Stimulated activated CD4-positive, alpha-beta T cell treated with anti-CD3 and anti-CD28 coated beads, Interleukin-4, amount 100 ng/mL, for 4 hours (primary cell): ENCODE measurements around the gene SLCO1B1.

ENCODE experiments used
- DNase-seq, 2 experiments: peaks; one replicate each; pipeline ENCODE4 v3.0.0-alpha.2; 2020

SLCO1B1 gene

DNA sequence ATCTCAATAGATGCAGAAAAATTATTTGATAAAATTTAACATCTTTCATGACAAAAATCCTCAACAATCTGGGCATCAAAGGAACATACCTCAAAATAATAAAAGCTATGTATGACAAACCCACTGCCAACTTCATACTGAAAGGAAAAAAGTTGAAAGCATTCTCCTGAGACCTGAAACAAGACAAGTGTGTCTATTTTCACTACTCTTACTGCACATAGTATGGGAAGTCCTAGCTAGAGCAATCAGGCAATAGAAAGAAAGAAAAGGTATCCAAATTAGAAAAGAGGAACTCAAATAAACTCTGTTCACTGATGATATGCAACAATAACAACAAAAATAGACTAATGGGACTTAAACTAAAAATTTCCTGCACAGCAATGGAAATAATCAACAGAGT, 90.1 kb downstream of the SLCO1B1 start:
- no peak for DNase-seq

DNA sequence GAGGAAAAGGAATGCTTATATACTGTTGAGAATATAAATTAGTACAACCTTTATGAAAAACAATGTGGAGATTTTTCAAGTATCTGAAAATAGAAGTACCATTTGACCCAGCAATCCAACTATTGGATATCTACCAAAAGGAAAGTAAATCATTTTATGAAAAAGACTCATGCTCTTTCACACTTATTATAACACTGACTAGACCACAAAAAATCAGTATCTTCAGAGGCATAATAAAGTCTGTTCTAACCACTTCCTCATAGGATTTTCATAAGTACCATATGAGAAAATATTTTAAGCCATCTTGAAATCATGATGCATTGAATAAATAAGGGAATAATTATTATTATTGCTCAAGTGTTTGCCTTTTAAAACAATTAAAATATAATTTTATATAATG, 90.8 kb downstream of the SLCO1B1 start:
- DNase-seq, result no peak

DNA sequence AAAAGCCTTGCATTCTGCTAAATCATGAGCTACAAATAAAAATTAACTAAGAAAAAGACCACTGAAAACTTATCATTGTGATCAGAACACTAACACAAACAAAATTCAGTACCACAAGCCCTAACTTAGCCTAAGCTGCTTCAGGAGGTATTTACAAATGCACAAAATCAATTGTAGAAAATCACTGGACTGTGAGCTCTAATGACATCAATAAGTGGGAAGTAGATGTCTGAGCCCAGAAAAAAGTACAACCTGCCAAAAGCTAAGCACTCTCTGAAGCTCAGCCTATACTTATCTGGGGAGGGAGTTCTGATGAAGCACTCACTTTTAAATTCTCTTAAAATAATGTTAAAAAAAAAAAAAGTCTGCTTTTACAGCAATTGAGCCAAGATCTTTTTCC, 92.9 kb downstream of the SLCO1B1 start:
- no peak for DNase-seq

- DNase-seq, result no peak
Observed at GRCh38 chr12:21234395-21234794, 103.4 kb downstream of the SLCO1B1 start.

DNA sequence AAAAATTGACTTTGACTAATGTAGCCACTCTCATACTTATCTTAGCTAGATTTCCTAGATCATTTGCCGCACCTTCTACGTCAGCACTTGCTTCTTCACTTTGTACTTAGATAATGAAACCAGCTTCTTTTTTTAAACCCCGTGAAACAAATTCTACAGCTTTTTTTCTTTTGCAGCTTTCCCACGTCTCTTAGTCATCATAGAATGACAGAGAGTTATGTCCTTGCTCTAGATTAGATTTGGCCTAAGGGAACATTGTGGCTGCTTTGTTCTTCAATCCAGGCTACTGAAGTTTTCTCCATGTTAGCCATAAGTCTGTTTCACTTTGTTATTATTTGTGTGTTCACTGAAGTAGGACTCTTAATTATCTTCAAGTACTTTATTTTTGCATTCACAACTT, 108.9 kb downstream of the SLCO1B1 start:
- DNase-seq, result no peak

DNA sequence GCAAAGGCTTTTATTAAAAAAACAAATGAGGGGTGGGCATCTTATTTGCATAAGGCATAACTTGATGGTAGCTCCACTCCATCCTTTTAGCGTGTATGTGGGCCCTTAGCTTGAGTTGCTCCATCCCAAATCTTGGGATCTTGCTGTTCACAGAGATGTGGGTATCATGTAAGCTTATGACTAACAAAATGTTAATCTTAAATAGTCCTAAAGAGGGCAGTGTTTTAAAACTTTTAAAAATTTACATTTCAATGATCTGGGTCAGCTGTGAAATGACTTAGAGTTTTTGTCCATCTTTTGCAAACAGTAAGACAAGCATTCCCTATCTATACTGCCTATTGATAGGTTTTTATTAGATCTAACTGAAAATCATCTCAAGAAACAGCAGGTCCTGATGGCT, 117.7 kb downstream of the SLCO1B1 start:
- no peak for DNase-seq

- DNase-seq, result no peak
Observed at GRCh38 chr12:21252070-21252469, 121.1 kb downstream of the SLCO1B1 start.

DNA sequence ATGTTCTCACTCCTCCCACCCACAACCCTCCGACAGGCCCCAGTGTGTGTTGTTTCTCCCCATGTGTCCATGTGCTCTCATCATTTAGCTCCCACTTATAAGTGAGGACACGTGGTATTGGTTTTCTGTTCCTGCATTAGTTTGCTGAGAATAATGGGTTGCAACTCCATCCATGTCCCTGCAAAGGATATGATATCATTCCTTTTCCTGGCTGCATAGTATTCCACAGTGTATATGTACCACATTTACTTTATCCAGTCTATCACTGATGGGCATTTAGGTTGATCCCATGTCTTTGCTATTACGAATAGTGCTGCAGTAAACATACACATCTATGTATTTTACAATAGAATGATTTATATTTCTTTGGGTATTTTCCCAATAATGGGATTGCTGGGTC, 126.2 kb downstream of the SLCO1B1 start:
- DNase-seq, result no peak

DNA sequence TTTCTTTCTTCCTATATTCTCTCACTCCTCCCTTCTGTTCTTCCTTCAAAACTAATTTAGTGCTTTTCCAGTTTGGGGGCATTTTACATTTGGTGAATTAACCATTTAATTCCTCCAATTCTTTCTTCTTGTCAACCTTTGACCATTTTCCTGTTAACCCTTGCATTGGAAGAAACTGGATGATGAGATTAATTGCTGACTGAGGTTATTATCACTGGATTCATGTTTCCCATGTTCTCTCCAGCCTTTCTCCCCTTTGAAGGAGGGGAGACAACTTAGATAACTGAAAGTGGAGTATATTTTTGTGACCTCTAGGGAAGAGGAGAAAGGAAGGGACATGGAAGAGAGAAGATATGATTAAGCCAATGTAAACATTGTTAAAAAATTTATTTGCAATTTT, 133.2 kb downstream of the SLCO1B1 start:
- DNase-seq, result no peak

DNA sequence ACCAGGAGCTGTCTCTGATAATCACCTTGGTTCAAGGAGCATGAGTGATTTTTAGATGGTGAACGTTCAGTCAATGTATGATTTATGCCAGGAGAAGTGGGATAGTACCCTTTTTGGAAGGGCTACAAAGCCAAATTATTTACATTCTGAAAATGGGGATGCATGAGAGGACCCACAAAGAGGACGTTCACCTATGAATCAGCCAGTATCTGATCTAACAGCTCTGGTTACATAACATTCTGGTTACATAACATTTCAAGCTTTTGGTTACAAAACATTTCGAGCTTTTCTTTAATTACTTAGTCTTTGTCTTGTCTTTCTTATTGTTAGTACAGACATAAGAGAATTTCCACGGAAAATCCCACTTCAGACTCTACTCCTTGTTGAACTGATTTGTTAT, 134.9 kb downstream of the SLCO1B1 start:
- DNase-seq, result no peak

- no peak for DNase-seq
Observed at GRCh38 chr12:21276826-21277225, 145.8 kb downstream of the SLCO1B1 start.
